ENCODE results near the gene AKAP10. TPM values are rescaled to one million over a fixed set of nuclear protein-coding genes. Genes with fewer than 3 reads are reported as not detected.

AKAP10 gene
- total RNA-seq, 3 donors from 2014 or later (not counting 1 experiment from before 2014, with no cell fraction given) = 46.2 to 60.9 (median 48.6) TPM

- H3K27ac Mint-ChIP-seq = no peak overlapping the region
- Histone ChIP-seq H3K9me3 (ENCODE audit: control insufficient read depth, insufficient read depth, low read length) (no peaks in the 10 kb centered on the region), H3K27me3 (ENCODE audit: control insufficient read depth, insufficient read depth, low read length) (no peaks in the 10 kb centered on the region), H3K4me3 (ENCODE audit: low read length) (no peak overlapping the region), H3K4me1 (ENCODE audit: control insufficient read depth, insufficient read depth, low read length) (peaks cover 20% of the 10 kb centered on the region), H3K27ac (ENCODE audit: low read length) (no peak overlapping the region), H3K36me3 (ENCODE audit: control insufficient read depth, insufficient read depth, low read length) (no peaks in the 10 kb centered on the region)
- ATAC-seq = no peak
- DNase-seq = no peak
- 65% methylated on average over 43 of the region's 43 CpGs for WGBS (ENCODE audit: insufficient coverage)
- H3K36me3 Mint-ChIP-seq = no peaks in the 10 kb centered on the region
- intact Hi-C loops (cut with micrococcal nuclease) = loop anchor here (5.0 kb wide), 1 partner anchor 137 kb away; no protein-coding TSS in a partner anchor
- TF ChIP-seq CTCF (IDR thresholded peaks at IDR 0.05) = no peak
- H3K27me3 Mint-ChIP-seq (ENCODE audit: low read depth in 2 of 2) = no peaks in the 10 kb centered on the region
- peaks cover 23 to 26% of the 10 kb centered on the region in 2 donors for H3K4me1 Mint-ChIP-seq
- H3K4me3 Mint-ChIP-seq = no peak overlapping the region
- peaks cover 0 to 2% of the 10 kb centered on the region in 2 donors for H3K9me3 Mint-ChIP-seq
These were observed 2.5 kb upstream of the AKAP10 start for GRCh38 chr17:19979917-19980770.

- Mint-ChIP-seq H3K4me1 (peaks cover 28 to 34% of the 10 kb centered on the region in 2 donors), H3K9me3 (peaks cover 0 to 2% of the 10 kb centered on the region in 2 donors), H3K4me3 (peak overlapping the region; percentile 98), H3K27ac (peak overlapping the region; percentile 95 to 96), H3K36me3 (no peaks in the 10 kb centered on the region), H3K27me3 (ENCODE audit: low read depth in 2 of 2) (no peaks in the 10 kb centered on the region)
- H3K27ac ChIP-seq (ENCODE audit: low read length) = peak overlapping the region; percentile 88
- H3K27me3 ChIP-seq (ENCODE audit: control insufficient read depth, insufficient read depth, low read length) = no peaks in the 10 kb centered on the region
- intact Hi-C loops (cut with micrococcal nuclease) = loop anchor here (5.0 kb wide), 1 partner anchor 138 kb away; no protein-coding TSS in a partner anchor
- ATAC-seq (no peak), DNase-seq (no peak)
- no peaks in the 10 kb centered on the region for H3K9me3 ChIP-seq (ENCODE audit: control insufficient read depth, insufficient read depth, low read length)
- H3K36me3 ChIP-seq (ENCODE audit: control insufficient read depth, insufficient read depth, low read length) = no peaks in the 10 kb centered on the region
- TF ChIP-seq CTCF (IDR thresholded peaks at IDR 0.05) = no peak
- 71% methylated on average over 13 of the region's 13 CpGs for WGBS (ENCODE audit: insufficient coverage)
- H3K4me1 ChIP-seq (ENCODE audit: control insufficient read depth, insufficient read depth, low read length) = peaks cover 20% of the 10 kb centered on the region
- H3K4me3 ChIP-seq (ENCODE audit: low read length) = no peak overlapping the region
These were observed 1.2 kb upstream of the AKAP10 start for GRCh38 chr17:19978805-19979211.

GRCh38 chr17:19978209-19978802 is 678 bp upstream of the AKAP10 start:
- Mint-ChIP-seq H3K27me3 (ENCODE audit: low read depth in 2 of 2) (no peaks in the 10 kb centered on the region), H3K9me3 (peaks cover 0 to 2% of the 10 kb centered on the region in 2 donors), H3K4me3 (peak overlapping the region; percentile 98), H3K36me3 (no peaks in the 10 kb centered on the region), H3K4me1 (peaks cover 33 to 39% of the 10 kb centered on the region in 2 donors), H3K27ac (peak overlapping the region; percentile 95 to 96)
- no peaks in the 10 kb centered on the region for H3K36me3 ChIP-seq (ENCODE audit: control insufficient read depth, insufficient read depth, low read length)
- H3K4me3 ChIP-seq (ENCODE audit: low read length) = peak overlapping the region; percentile 71
- WGBS (ENCODE audit: insufficient coverage) = 1% methylated on average over 22 of the region's 22 CpGs
- DNase-seq = peak; percentile 19 to 57
- H3K27ac ChIP-seq (ENCODE audit: low read length) = peak overlapping the region; percentile 88
- H3K9me3 ChIP-seq (ENCODE audit: control insufficient read depth, insufficient read depth, low read length) = no peaks in the 10 kb centered on the region
- peaks cover 20% of the 10 kb centered on the region for H3K4me1 ChIP-seq (ENCODE audit: control insufficient read depth, insufficient read depth, low read length)
- intact Hi-C loops (cut with micrococcal nuclease) = loop anchor here (5.0 kb wide), 1 partner anchor 139 kb away; no protein-coding TSS in a partner anchor
- H3K27me3 ChIP-seq (ENCODE audit: control insufficient read depth, insufficient read depth, low read length) = no peaks in the 10 kb centered on the region
- TF ChIP-seq CTCF (IDR thresholded peaks at IDR 0.05) = no peak
- peak in 1 of 3 donors; percentile 34 for ATAC-seq
